ENCODE results near the gene ARPC5L. TPM values are rescaled to one million over a fixed set of nuclear protein-coding genes. Genes with fewer than 3 reads are reported as not detected.
"Not testable (repeated sequence)": the region's sequence is repeated elsewhere in the genome, so short reads cannot be mapped to it uniquely, and the experiment has no call there.

ARPC5L gene
- total RNA-seq, 1 donor from 2014 or later: 16.4 TPM

DNA sequence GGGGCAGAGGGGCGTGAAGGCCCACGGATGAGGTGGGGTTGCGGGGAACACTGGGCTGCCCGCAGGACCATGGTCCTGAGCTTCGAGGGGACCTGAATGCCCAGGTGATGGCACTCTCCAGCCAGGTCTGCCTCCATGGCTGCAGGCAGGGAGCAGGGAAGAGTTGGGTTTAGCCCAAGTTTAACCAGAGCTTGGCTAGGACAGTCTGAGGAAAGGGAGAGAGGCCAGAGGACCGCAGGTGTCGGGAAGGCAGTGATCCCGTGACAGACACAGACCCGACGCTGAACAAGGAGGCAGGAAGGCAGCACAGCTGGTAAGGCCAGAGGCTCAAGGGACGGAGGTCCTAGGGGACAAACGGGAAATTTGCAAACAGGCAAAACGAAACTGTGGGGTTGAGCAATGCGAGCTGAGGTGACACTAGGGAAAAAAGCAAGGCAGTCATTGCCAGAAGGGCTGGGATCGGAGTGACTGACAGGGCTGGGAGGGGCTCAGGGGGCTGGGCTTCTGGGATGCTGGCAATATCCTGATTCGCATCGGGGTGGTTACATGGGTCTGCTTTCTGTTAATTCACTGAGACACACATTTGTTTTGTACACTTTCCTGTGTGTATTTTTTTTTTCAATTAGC, 25.0 kb downstream of the ARPC5L start:
- peak; percentile 88 for ATAC-seq
- DNase-seq (ENCODE audit: low spot score): peak; percentile 56

- DNase-seq (ENCODE audit: low spot score) (no peak), ATAC-seq (peak; percentile 7)
Measured at GRCh38 chr9:124887832-124888231, 25.9 kb downstream of the ARPC5L start.

DNA sequence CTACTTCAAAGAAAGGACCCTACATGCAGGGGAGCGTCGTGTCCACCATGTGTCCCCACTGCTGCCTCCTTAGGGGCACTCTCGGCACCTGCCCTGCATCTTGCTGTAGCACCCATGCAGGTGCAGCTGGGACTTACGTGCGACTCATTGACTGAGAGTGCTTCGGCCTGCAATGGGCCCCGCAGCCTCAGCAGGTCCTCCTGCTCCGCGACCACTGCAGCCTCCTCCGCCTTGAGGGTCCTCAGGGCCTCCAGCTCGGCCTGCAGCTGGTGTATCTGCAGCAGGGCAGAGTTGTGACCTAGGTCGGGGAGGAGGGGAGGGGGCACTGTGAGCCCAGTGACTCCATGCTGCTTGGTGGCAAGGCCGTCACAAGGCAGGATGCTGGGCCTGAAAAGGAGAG, 27.1 kb downstream of the ARPC5L start:
- ATAC-seq: no peak
- DNase-seq (ENCODE audit: low spot score): no peak

- ATAC-seq (no peak), DNase-seq (ENCODE audit: low spot score) (no peak)
Measured at GRCh38 chr9:124890179-124890578, 28.2 kb downstream of the ARPC5L start.

- DNase-seq (ENCODE audit: low spot score) (no peak), ATAC-seq (no peak)
Measured at GRCh38 chr9:124894035-124894740, 32.3 kb downstream of the ARPC5L start.

- DNase-seq (ENCODE audit: low spot score) (no peak), ATAC-seq (peak; percentile 75)
Measured at GRCh38 chr9:124894741-124895170, 32.8 kb downstream of the ARPC5L start.

GRCh38 chr9:124897570-124898460, 35.9 kb downstream of the ARPC5L start:
- ATAC-seq (peak; percentile 68), DNase-seq (ENCODE audit: low spot score) (no peak)

DNA sequence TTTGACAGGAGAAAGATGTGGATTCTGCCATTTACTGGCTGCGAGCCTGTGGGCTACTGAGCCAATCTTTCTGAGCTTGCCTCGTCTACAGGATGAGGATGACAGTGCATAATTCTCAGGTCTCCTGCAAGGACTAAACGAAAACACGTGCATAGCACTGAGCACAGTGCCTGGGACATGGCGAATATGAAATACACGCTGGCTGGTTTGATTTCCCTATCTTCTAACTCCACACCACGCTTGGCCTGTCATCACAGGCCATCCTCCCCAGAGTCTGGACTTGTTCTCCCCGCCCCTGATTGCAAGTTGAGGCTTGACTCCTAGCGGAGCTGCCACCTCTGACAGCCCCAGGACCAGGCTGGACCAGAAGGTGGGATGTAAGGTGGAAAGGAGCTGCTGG, 37.9 kb downstream of the ARPC5L start:
- DNase-seq (ENCODE audit: low spot score): no peak
- ATAC-seq: no peak

GRCh38 chr9:124906966-124907365, 45.0 kb downstream of the ARPC5L start:
- ATAC-seq: no peak
- no peak for DNase-seq (ENCODE audit: low spot score)

GRCh38 chr9:124908098-124908497, 46.2 kb downstream of the ARPC5L start:
- no peak for DNase-seq (ENCODE audit: low spot score)
- ATAC-seq: no peak

GRCh38 chr9:124911766-124912165, 49.8 kb downstream of the ARPC5L start:
- ATAC-seq (no peak), DNase-seq (ENCODE audit: low spot score) (no peak)

DNA sequence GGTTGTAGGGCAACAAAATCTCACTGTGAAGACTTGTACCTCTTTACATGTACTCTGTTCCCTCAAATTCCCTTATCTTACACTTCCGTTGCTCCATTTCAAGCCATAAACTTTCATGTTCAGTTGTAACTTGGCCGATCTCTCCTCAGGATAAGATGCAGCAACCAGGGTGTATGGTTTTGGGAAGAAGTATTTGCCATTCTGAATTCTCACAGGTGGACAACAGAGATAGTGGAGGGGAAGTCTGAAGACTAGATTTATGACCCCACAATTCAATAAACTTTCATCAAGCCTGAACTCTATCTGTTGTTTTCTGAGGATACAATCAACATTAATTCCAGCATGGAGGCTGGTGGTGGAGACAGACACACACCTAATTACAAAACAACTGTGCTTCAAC, 51.4 kb downstream of the ARPC5L start:
- ATAC-seq (no peak), DNase-seq (ENCODE audit: low spot score) (no peak)

GRCh38 chr9:124914753-124915405, 52.9 kb downstream of the ARPC5L start:
- DNase-seq (ENCODE audit: low spot score): no peak
- ATAC-seq: no peak

DNA sequence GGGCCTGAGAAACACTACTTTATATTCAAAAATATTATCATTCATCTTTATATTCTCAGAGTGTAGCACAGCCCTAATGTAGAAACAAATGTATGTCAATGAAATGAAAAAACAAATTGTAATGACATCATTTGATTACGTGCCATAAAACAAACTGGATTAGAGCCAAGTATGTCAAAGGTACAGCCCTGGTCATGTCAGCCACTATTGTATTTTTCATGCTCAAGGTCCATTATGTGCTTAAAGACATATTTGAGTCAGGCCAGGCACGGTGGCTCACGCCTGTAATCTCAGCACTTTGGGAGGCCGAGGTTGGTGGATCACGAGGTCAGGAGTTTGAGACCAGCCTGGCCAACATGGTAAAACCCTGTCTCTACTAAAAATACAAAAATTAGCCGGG, 58.5 kb downstream of the ARPC5L start:
- not testable (repeated sequence) for ATAC-seq; DNase-seq (ENCODE audit: low spot score)

Other genes with a start within 250 kb of the ARPC5L start
- gene NR6A1, start 90.8 kb upstream of the ARPC5L start, total RNA-seq: 2.4 TPM
- gene OLFML2A, start 85.0 kb upstream of the ARPC5L start, total RNA-seq: 0.35 TPM
- gene WDR38, start 8.7 kb upstream of the ARPC5L start, total RNA-seq: not detected
- 386 TPM for gene RPL35, start 173 bp upstream of the ARPC5L start, total RNA-seq
- 12.6 TPM for gene GOLGA1, start 79.0 kb downstream of the ARPC5L start, total RNA-seq

All from left lobe of liver (tissue), 2 donors.